ENCODE data around the gene LY86. TPM values are rescaled to one million over a fixed set of nuclear protein-coding genes. Genes with fewer than 3 reads are reported as not detected.

The LY86 gene
- polyA plus RNA-seq, 4 donors: 2.8 to 3.4 (median 3.0) TPM; not detected in 1

GRCh38 chr6:6639572-6639971 is 51.1 kb downstream of the LY86 start:
- no peak for FAIRE-seq
- Histone ChIP-seq H3K27ac (ENCODE audit: low read depth in 1 of 3, low read length in 2 of 3) (no peak overlapping the region), H3K9me3 (ENCODE audit: control insufficient read depth in 2 of 2, insufficient read depth in 1 of 2, low read depth in 1 of 2, low read length in 1 of 2) (no peaks in the 10 kb centered on the region), H3K4me3 (ENCODE audit: low read depth in 1 of 3, low read length in 3 of 3) (no peak overlapping the region), H3K36me3 (ENCODE audit: control insufficient read depth in 3 of 3, insufficient read depth in 2 of 3, low read depth in 1 of 3, low read length in 3 of 3) (no peaks in the 10 kb centered on the region), H3K4me1 (ENCODE audit: control insufficient read depth in 3 of 3, insufficient read depth in 2 of 3, low read depth in 1 of 3, low read length in 2 of 3) (no peaks in the 10 kb centered on the region), H3K27me3 (ENCODE audit: control insufficient read depth in 3 of 3, insufficient read depth in 3 of 3, low read length in 3 of 3) (no peaks in the 10 kb centered on the region)
- WGBS, 3 donors: 97 to 100% (median 98%) methylated on average over 4 of the region's 4 CpGs
- no peak for DNase-seq

- 58 to 75% (median 70%) methylated on average over 4 of the region's 4 CpGs for whole genome bisulfite sequencing, 3 donors
- H3K4me1 ChIP-seq (ENCODE audit: control insufficient read depth in 3 of 3, insufficient read depth in 2 of 3, low read depth in 1 of 3, low read length in 2 of 3): no peaks in the 10 kb centered on the region
- no peaks in the 10 kb centered on the region for H3K27me3 ChIP-seq (ENCODE audit: control insufficient read depth in 3 of 3, insufficient read depth in 3 of 3, low read length in 3 of 3)
- H3K9me3 ChIP-seq (ENCODE audit: control insufficient read depth in 2 of 2, insufficient read depth in 1 of 2, low read depth in 1 of 2, low read length in 1 of 2): no peaks in the 10 kb centered on the region
- no peak overlapping the region for H3K4me3 ChIP-seq (ENCODE audit: low read depth in 1 of 3, low read length in 3 of 3)
- no peaks in the 10 kb centered on the region for H3K36me3 ChIP-seq (ENCODE audit: control insufficient read depth in 3 of 3, insufficient read depth in 2 of 3, low read depth in 1 of 3, low read length in 3 of 3)
- DNase-seq (no peak), FAIRE-seq (no peak)
- H3K27ac ChIP-seq (ENCODE audit: low read depth in 1 of 3, low read length in 2 of 3): no peak overlapping the region
Observed at GRCh38 chr6:6640926-6641325, 52.4 kb downstream of the LY86 start.

DNA sequence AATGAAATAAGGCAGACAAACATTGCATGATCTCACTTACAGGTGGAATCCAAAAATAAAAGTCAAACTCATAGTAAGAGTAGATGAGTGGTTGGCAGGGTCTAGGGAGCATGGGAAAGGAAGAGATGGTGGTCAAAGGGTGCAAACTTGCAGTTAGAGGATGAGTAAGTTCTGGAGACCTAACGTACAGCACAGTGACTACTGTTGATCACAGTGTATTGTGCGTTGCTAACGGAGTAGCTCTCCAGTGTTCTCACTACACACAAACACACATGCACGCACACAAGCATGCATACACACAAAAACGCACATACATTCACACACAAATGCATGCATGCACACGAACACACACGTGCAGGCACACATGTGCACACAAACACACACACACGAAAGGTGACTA is 54.9 kb downstream of the LY86 start:
- DNase-seq (no peak), FAIRE-seq (no peak)
- no peaks in the 10 kb centered on the region for H3K36me3 ChIP-seq (ENCODE audit: control insufficient read depth in 3 of 3, insufficient read depth in 2 of 3, low read depth in 1 of 3, low read length in 3 of 3)
- 83 to 91% (median 87%) methylated on average over 8 of the region's 8 CpGs for WGBS, 3 donors
- no peaks in the 10 kb centered on the region for H3K27me3 ChIP-seq (ENCODE audit: control insufficient read depth in 3 of 3, insufficient read depth in 3 of 3, low read length in 3 of 3)
- H3K27ac ChIP-seq (ENCODE audit: low read depth in 1 of 3, low read length in 2 of 3): no peak overlapping the region
- peaks cover 0 to 3% of the 10 kb centered on the region in 2 donors for H3K9me3 ChIP-seq (ENCODE audit: control insufficient read depth in 2 of 2, insufficient read depth in 1 of 2, low read depth in 1 of 2, low read length in 1 of 2)
- no peak overlapping the region for H3K4me3 ChIP-seq (ENCODE audit: low read depth in 1 of 3, low read length in 3 of 3)
- H3K4me1 ChIP-seq (ENCODE audit: control insufficient read depth in 3 of 3, insufficient read depth in 2 of 3, low read depth in 1 of 3, low read length in 2 of 3): no peaks in the 10 kb centered on the region

- H3K4me3 ChIP-seq (ENCODE audit: low read depth in 1 of 3, low read length in 3 of 3): no peak overlapping the region
- FAIRE-seq (no peak), DNase-seq (no peak)
- 83 to 92% (median 90%) methylated on average over 3 of the region's 3 CpGs for WGBS, 3 donors
- no peak overlapping the region for H3K27ac ChIP-seq (ENCODE audit: low read depth in 1 of 3, low read length in 2 of 3)
- H3K36me3 ChIP-seq (ENCODE audit: control insufficient read depth in 3 of 3, insufficient read depth in 2 of 3, low read depth in 1 of 3, low read length in 3 of 3): no peaks in the 10 kb centered on the region
- peaks cover 0 to 3% of the 10 kb centered on the region in 2 donors for H3K9me3 ChIP-seq (ENCODE audit: control insufficient read depth in 2 of 2, insufficient read depth in 1 of 2, low read depth in 1 of 2, low read length in 1 of 2)
- H3K4me1 ChIP-seq (ENCODE audit: control insufficient read depth in 3 of 3, insufficient read depth in 2 of 3, low read depth in 1 of 3, low read length in 2 of 3): no peaks in the 10 kb centered on the region
- no peaks in the 10 kb centered on the region for H3K27me3 ChIP-seq (ENCODE audit: control insufficient read depth in 3 of 3, insufficient read depth in 3 of 3, low read length in 3 of 3)
Observed at GRCh38 chr6:6645261-6645917, 56.9 kb downstream of the LY86 start.

GRCh38 chr6:6646384-6646783 is 57.9 kb downstream of the LY86 start:
- FAIRE-seq (no peak), DNase-seq (no peak)
- Histone ChIP-seq H3K4me1 (ENCODE audit: control insufficient read depth in 3 of 3, insufficient read depth in 2 of 3, low read depth in 1 of 3, low read length in 2 of 3) (no peaks in the 10 kb centered on the region), H3K36me3 (ENCODE audit: control insufficient read depth in 3 of 3, insufficient read depth in 2 of 3, low read depth in 1 of 3, low read length in 3 of 3) (no peaks in the 10 kb centered on the region), H3K9me3 (ENCODE audit: control insufficient read depth in 2 of 2, insufficient read depth in 1 of 2, low read depth in 1 of 2, low read length in 1 of 2) (peaks cover 0 to 3% of the 10 kb centered on the region in 2 donors), H3K27me3 (ENCODE audit: control insufficient read depth in 3 of 3, insufficient read depth in 3 of 3, low read length in 3 of 3) (no peaks in the 10 kb centered on the region), H3K4me3 (ENCODE audit: low read depth in 1 of 3, low read length in 3 of 3) (no peak overlapping the region), H3K27ac (ENCODE audit: low read depth in 1 of 3, low read length in 2 of 3) (no peak overlapping the region)
- 66 to 92% (median 89%) methylated on average over 2 of the region's 2 CpGs for WGBS, 3 donors

DNA sequence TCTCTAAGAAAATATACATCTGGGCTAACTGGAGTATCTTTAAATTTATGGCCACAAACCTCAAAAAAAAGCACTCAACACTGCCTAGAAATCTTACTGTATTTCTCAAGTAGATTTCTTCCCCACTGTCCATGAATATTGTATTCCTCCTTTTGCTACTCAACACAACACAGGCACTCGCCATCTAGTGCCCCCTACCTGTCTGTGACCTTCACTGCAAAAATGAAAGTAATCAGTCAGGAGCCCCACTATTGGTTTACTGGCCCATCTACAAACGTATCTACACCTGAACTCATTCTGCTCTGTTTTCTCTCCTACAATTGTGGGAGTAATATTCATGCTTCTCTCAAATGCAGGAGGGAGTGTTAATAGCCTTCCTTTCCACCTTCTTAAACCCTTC is 58.3 kb downstream of the LY86 start:
- Histone ChIP-seq H3K9me3 (ENCODE audit: control insufficient read depth in 2 of 2, insufficient read depth in 1 of 2, low read depth in 1 of 2, low read length in 1 of 2) (peaks cover 0 to 3% of the 10 kb centered on the region in 2 donors), H3K27me3 (ENCODE audit: control insufficient read depth in 3 of 3, insufficient read depth in 3 of 3, low read length in 3 of 3) (no peaks in the 10 kb centered on the region), H3K4me1 (ENCODE audit: control insufficient read depth in 3 of 3, insufficient read depth in 2 of 3, low read depth in 1 of 3, low read length in 2 of 3) (no peaks in the 10 kb centered on the region), H3K4me3 (ENCODE audit: low read depth in 1 of 3, low read length in 3 of 3) (no peak overlapping the region), H3K27ac (ENCODE audit: low read depth in 1 of 3, low read length in 2 of 3) (no peak overlapping the region), H3K36me3 (ENCODE audit: control insufficient read depth in 3 of 3, insufficient read depth in 2 of 3, low read depth in 1 of 3, low read length in 3 of 3) (no peaks in the 10 kb centered on the region)
- no peak for DNase-seq
- 36 to 46% (median 37%) methylated on average over 2 of the region's 2 CpGs for WGBS, 3 donors
- FAIRE-seq: no peak

DNA sequence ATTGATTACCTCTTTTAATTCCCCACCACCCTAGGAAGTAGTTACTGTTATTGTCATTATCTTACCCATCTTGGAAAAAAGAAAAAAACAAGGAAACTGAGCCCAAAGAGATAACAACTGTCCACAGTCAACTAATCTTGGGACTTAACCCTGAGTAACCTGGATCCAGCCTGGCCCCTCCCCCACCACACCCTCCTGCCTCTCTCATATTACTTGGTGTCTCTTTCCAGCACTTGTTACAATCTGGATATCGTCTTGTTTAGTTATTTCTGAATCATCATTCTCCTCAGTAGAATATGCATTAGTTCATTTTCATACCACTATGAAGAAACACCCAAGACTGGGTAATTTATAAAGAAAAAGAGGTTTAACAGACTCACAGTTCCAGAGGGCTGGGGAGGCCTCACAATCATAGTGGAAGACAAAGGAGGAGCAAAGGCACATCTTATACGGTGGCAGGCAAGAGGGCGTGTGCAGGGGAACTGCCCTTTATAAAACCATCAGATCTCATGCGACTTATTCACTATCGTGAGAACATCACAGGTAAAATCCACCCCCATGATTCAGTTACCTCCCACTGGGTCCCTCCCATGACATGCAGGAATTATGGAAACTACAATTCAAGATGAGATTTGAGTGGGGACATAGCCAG is 60.3 kb downstream of the LY86 start:
- H3K27ac ChIP-seq (ENCODE audit: low read depth in 1 of 3, low read length in 2 of 3): no peak overlapping the region
- FAIRE-seq (no peak), DNase-seq (no peak)
- peaks cover 0 to 2% (median 0%) of the 10 kb centered on the region in 3 donors for H3K27me3 ChIP-seq (ENCODE audit: control insufficient read depth in 3 of 3, insufficient read depth in 3 of 3, low read length in 3 of 3)
- peaks cover 0 to 3% of the 10 kb centered on the region in 2 donors for H3K9me3 ChIP-seq (ENCODE audit: control insufficient read depth in 2 of 2, insufficient read depth in 1 of 2, low read depth in 1 of 2, low read length in 1 of 2)
- H3K4me1 ChIP-seq (ENCODE audit: control insufficient read depth in 3 of 3, insufficient read depth in 2 of 3, low read depth in 1 of 3, low read length in 2 of 3): no peaks in the 10 kb centered on the region
- H3K36me3 ChIP-seq (ENCODE audit: control insufficient read depth in 3 of 3, insufficient read depth in 2 of 3, low read depth in 1 of 3, low read length in 3 of 3): no peaks in the 10 kb centered on the region
- H3K4me3 ChIP-seq (ENCODE audit: low read depth in 1 of 3, low read length in 3 of 3): no peak overlapping the region
- WGBS, 3 donors: 71 to 89% (median 87%) methylated on average over 5 of the region's 5 CpGs

GRCh38 chr6:6649824-6650349 is 61.4 kb downstream of the LY86 start:
- DNase-seq (no peak), FAIRE-seq (no peak)
- no peaks in the 10 kb centered on the region for H3K4me1 ChIP-seq (ENCODE audit: control insufficient read depth in 3 of 3, insufficient read depth in 2 of 3, low read depth in 1 of 3, low read length in 2 of 3)
- peaks cover 0 to 3% of the 10 kb centered on the region in 2 donors for H3K9me3 ChIP-seq (ENCODE audit: control insufficient read depth in 2 of 2, insufficient read depth in 1 of 2, low read depth in 1 of 2, low read length in 1 of 2)
- WGBS, 3 donors: 90 to 94% (median 94%) methylated on average over 7 of the region's 7 CpGs
- H3K4me3 ChIP-seq (ENCODE audit: low read depth in 1 of 3, low read length in 3 of 3): no peak overlapping the region
- no peaks in the 10 kb centered on the region for H3K36me3 ChIP-seq (ENCODE audit: control insufficient read depth in 3 of 3, insufficient read depth in 2 of 3, low read depth in 1 of 3, low read length in 3 of 3)
- no peak overlapping the region for H3K27ac ChIP-seq (ENCODE audit: low read depth in 1 of 3, low read length in 2 of 3)
- peaks cover 0 to 2% (median 0%) of the 10 kb centered on the region in 3 donors for H3K27me3 ChIP-seq (ENCODE audit: control insufficient read depth in 3 of 3, insufficient read depth in 3 of 3, low read length in 3 of 3)
